C4-2B (cell line): ENCODE data around the gene PTPRCAP.

Source experiments
- H3K27ac ChIP-seq: fragments of 450-650 bp; 2 replicates; pipeline ENCODE4 v1.5.1; 2017
- ZFX ChIP-seq: fragments of 450-650 bp; IDR thresholded peaks from 2 replicates; pipeline ENCODE4 v1.6.1; 2017
- TF ChIP-seq, protein P1 (sequence below): fragments of 450-650 bp; conservative IDR thresholded peaks from 2 replicates; pipeline ENCODE4 v1.5.1; 2017; ENCODE audit warnings: mild to moderate bottlenecking

The PTPRCAP gene

DNA sequence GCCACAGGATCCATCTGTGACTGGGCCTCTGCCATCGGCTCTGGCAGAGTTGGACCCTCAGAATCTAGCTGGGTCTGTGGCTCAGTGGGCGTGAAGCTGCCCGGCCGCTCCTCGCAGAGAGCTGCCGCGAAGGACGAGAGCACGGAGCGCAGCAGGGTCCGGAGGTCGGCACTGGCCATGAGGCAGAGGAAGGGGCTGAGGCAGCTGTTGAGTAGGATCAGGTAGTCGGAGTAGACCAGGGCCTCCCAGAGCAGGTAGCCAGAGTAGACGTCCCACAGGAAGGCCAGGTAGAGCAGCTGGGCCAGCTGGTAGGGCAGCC, 14.1 kb upstream of the PTPRCAP start:
- peak overlapping the region; percentile 61 for H3K27ac ChIP-seq
- TF ChIP-seq, protein P1, sequence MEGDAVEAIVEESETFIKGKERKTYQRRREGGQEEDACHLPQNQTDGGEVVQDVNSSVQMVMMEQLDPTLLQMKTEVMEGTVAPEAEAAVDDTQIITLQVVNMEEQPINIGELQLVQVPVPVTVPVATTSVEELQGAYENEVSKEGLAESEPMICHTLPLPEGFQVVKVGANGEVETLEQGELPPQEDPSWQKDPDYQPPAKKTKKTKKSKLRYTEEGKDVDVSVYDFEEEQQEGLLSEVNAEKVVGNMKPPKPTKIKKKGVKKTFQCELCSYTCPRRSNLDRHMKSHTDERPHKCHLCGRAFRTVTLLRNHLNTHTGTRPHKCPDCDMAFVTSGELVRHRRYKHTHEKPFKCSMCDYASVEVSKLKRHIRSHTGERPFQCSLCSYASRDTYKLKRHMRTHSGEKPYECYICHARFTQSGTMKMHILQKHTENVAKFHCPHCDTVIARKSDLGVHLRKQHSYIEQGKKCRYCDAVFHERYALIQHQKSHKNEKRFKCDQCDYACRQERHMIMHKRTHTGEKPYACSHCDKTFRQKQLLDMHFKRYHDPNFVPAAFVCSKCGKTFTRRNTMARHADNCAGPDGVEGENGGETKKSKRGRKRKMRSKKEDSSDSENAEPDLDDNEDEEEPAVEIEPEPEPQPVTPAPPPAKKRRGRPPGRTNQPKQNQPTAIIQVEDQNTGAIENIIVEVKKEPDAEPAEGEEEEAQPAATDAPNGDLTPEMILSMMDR = no peak
- no peak for TF ChIP-seq ZFX

- peak overlapping the region; percentile 61; the same call in 1 of the 2 replicates for H3K27ac ChIP-seq
- TF ChIP-seq, protein P1 = no peak
- no peak for TF ChIP-seq ZFX
These were observed 13.5 kb upstream of the PTPRCAP start for GRCh38 chr11:67450796-67451657.

DNA sequence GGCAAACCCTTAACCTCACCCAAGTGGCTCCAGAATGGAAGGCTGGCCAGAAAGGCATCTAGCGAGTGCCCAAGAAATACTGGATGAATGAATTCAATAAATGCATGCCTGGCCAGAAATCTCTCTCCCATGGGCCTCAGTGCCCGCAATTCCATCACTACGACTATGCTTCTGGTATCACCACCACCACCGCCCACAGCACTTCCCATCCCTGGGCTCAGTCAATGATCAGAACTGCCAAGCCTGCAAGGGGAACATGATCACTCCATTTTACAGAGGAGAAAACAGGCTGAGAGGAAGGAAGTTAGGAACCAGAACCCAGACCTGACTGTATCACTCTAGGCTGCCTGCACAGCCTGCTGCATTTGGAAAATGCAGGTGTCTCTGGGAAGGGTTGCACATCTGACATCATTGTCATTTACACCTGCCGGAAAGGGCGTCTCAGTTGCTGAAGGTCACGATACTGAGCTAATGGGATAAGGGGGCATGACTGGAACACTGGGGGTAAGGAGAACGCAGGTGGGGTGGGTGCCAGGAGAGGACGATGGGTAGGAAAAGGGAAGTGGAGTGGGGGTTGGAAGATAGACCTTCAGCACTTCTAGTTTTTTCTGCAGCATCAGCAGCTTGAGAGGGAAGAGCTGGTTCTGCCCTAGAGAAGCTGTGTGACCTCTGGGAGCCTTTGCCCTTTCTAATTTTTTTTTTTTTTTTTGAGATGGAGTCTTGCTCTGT, 11.8 kb upstream of the PTPRCAP start:
- TF ChIP-seq, protein P1 = no peak
- TF ChIP-seq ZFX = no peak
- H3K27ac ChIP-seq = no peak overlapping the region

DNA sequence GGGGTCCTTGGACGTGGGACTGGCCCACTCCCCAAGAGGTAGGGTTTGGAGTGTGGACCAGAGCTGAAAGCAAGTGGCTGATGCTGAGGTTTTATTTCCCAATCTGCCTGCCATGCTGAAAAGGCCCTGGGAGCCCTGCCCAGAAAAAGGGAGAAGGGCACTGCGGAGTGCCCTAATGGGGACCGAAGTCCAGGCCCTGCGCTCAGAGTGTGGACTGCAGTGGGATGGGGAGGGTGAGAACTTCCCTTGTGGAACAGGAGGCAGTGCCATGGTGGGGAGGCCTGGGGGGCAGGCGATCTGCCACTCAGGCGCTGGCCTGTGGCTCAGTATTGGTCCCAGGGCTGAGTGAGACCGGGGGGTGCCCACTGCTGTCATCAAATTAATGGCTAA, 10.7 kb upstream of the PTPRCAP start:
- no peak overlapping the region for H3K27ac ChIP-seq
- TF ChIP-seq, protein P1 = no peak
- no peak for TF ChIP-seq ZFX

GRCh38 chr11:67445515-67445914, 8.0 kb upstream of the PTPRCAP start:
- TF ChIP-seq, protein P1 = no peak
- no peak for TF ChIP-seq ZFX
- no peak overlapping the region for H3K27ac ChIP-seq

- TF ChIP-seq, protein P1 = no peak
- no peak for TF ChIP-seq ZFX
- peak overlapping the region; percentile 96 for H3K27ac ChIP-seq
These were observed 5.3 kb upstream of the PTPRCAP start for GRCh38 chr11:67442504-67443404.
